ENCODE results near the gene PHIP.
"Not testable (repeated sequence)": the region's sequence is repeated elsewhere in the genome, so short reads cannot be mapped to it uniquely, and the experiment has no call there.

Gene PHIP

DNA sequence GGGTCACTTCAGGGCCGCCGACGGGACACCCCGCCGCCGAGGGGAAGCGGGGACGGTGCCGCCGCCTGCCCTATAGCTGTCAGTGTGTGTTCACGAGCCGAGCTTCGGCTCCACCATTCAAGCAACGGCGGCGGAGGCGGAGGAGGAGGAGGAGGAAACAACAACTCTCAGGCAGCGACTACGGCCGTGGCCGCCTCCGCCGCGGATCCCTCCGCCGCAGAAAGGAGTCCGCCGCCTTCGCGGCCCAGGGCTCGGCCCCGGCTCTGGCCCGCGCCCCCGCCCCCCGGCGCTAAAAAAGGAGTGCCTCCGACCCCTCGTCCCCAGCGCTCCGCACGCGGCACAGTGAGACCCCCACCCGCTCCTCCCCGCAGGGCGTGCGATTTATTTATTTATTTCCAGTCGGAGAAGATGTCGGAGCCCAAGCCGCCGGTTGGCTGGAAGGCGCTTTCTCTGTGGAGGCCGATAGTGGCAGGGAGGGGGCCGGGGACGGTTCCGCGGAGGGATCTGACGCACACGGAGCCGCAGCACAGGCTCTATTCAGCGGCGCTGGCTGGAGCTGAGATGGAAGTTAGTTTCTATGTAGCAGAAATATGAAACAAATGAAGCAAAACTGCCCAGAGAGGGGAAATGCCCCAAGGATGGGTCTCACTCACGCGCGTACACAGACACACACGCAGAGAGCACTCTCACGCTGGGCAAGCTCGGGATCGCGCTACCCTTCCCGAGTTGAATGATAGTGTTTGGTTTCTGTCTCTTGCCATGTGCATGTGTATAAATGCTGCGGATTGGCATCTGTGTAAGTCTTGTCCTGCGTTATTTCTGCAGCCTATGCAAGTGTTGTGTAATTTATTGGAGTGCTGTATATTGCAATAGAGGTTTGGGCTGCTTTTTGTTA, at the start of gene PHIP:
Gene PHIP, minus strand, starts transcription at position 180 of the 895 bp plus-strand sequence. CDS start 186 bp downstream, outside the sequence.
- peak; percentile 92 to 95 for DNase-seq

DNA sequence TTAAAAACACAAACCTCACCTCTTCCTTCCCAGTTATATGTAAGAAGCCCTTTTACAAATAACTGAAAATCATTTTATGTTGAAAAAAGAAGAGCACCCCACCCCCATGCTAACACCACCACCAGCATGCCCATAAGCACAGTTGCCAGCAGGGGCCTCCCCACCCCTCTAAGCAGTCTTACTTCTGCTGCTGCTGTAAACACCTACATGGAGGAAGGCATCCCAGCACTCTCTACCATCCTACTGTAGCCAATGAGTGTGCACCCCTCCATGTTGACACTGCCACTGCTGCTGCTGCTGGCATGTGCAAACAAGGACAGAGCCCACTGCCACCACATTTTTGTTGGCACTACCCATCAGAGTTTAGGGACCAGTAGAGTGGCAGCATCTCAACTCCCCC, 49.6 kb upstream of the PHIP start:
- DNase-seq: no peak

DNA sequence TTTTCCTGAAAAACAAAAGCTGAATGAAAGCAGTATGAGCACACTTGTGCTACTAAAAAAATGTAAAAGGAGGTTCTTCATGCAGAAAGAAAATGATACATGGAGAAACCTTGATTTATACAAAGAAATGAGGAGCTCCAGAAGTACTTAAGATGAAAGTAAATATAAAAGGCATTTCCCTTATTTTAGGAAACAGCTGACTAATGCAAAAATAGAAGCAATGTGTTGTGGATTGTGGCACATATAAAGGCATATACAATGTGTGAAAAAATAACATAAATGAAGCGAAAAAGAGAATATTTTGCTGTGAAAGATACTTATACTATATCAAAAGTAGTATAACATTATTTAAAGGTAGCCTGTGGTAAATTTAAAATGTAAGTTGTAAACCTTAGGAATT, 41.2 kb upstream of the PHIP start:
- DNase-seq: no peak

DNA sequence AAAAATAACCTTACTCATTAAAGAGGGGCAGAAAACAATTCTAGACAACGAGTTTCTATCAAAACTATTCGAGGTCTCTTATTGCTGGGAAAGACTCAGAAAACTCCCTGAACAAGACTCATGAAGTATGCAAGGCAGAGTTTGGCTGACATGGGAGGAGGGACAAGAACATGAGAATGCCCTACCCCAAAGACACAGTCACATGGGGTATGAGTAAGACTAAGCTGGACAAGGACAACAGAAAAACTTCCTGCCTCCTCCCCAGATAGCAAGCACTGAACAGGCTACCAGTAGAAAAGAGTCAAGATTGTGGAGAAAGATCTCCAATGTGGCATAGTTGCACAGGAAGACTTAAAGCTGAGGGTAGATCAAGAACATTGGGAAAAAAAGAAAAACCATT, 39.7 kb upstream of the PHIP start:
- no peak for DNase-seq

DNA sequence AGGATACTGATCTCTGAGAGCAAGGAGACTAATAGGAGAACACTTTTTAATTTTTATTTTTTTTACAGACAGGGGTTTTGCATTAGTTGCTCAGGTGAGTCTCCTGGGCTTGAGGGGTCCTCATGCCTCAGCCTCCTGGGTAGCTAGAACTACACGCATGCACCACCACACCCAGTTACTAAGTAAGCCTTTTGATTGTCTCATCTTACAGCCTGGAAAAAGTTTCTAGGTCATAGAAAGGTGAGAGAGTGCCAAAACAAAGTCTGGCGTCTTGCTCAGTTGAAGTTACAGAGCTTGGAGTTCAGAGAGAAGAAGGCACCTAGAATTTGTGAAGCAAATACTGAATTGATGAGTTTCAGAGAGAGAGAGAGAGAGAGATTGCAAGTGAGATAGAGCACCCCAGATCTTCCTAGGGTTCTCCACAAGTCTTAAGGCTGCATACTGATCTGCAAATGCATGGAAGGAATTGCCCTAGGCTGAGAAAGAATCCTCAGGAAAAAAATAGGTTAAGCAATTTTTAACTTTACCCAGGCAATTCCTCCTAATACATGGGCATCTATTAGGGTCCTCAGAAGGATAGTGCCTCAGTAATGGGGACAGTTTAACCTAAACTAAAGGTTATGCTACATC, 37.6 kb upstream of the PHIP start:
- DNase-seq: no peak

DNA sequence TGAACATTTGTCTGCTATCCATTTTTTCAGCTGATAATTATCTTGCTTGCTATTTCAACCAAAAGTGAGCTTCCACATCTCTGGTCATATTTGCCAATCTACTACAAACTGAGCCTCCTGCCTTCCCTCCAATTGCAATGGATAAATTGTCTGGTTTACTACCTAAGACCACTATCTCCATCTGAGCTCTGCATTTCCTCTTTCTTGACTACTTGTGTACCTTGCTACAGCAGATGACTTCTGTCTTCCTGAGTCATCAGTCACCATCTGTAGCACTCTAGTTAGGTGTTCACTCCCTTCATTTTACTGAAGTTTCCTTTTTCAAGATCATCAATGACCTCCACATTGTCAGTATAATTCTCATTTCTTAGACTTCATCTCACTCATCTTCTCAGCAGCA, 33.5 kb upstream of the PHIP start:
- DNase-seq: no peak

DNA sequence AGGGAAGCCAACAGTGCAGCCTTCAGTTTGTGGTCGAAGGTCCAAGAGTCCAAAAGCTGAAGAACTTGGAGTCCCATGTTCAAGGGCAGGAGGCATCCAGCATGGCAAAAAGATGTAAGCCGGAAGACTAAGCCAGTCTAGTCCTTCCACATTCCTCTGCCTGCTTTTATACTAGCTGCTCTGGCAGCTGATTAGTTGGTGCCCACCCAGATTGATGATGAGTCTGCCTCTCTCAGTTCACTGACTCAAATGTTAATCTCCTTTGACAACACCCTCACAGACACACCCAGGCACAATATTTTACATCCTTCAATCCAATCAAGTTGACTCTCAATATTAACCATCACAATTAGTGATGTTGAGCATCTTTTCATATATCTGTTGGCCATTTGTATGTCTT, 23.1 kb upstream of the PHIP start:
- DNase-seq: no peak

DNA sequence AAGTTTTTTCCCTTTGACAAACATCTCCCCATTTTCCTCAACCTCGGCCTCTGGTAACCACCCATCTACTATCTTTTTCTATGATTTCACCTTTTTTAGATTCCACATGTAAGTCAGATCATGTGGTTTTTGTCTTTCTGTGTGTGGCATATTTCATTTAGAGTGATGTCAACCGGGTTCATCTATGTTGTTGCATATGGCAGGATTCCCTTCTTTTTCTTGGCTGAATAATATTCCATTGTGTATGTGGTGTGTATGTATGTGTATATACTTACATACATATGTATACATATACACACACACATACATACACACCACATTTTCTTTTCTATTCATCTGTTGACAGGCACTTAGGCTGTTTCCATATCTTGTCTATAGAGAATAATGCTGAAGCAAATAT, 22.2 kb upstream of the PHIP start:
- DNase-seq: no peak

DNA sequence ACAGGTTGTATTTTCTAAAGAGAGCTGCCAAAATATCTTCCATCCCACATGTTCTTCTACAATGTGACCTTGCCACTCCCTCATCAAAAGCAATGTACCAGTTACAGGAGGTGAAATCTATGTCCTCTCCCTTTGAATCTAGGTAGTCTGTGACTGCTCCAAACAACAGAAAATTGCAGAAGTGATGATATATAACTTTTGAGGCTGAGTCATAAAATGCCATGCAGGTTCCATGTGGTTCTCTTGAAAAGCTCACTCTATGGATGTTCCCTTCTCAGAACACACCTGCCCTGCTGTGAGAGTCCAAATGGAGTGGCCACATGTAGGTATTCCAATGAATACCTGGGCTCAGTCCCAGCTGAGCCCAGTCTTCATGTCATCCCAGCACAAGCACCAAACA, 16.9 kb upstream of the PHIP start:
- DNase-seq: no peak

DNA sequence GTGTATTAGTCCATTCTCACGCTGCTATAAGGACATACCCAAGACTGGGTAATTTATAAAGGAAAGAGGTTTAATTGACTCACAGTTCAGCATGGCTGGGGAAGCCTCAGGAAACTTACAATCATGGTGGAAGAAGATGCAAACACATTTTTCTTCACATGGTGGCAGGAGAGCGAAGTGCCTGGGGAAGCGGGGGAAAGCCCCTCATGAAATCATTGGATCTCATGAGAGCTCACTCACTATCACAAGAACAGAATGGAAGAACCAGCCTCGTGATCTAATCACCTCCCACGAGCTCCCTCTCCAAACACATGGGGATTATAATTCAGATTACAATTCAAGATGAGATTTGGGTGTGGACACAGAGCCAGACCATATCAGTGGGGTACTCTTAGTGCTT, 13.7 kb upstream of the PHIP start:
- not testable (repeated sequence) for DNase-seq

DNA sequence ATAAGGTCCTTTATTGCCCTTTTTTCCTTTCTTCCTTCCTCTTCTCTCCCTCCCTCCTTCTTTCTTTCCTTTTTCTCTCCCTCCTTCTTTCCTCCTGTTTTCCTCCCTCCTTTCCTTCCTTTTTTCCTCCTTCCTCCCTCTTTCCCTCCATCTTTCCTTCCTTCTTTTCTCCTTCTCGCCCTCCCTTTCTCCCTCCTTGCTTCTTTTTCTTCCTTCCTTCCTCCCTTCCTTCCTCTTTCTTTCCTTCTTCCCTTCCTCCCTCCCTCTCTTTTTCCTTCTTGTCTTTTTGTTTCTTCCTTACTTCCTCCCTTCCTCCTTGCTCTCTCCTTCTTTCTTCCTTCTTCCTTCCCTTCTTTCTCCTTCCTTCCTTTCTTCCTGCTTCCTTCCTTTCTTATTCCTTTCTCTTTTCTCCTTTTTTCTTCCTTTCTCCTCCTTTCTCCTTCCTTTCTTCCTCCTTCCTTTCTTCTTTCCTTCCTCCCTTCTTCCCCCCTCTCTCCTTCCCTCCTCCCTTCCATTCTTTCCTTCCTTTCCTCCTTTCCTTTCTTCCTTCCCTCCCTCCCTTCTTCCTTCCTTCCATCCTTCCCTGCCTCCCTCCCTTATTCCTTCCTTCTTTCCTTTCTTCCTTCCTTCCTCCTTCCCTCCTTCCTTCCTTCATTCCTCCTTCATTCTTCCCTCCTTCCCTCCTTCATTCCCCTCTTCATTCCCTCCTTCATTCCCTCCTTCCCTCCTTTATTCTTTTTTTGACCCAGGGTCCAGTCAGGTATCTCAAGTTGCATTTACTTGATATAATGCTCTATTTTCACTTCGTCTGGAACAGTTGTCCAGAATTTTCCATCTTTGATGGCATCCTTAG, 11.7 kb upstream of the PHIP start:
- no peak for DNase-seq

DNA sequence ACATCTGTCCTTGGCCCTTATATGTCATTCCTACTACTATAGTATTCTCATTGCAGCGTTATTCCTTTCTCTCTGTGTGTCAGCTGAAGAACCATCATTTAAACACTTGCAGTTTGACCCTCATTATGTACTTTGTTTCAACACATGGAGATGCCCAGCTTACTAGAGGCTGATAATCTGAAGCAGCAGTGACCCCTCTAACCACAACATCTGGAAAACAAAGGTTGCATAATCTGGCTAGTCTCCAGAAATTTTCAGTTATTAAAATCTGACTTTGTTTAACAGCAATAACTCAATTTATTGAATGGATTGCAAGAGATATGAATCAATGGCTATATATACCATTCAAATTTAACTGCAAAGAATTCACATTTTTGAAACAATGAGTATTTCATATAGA, 6.6 kb upstream of the PHIP start:
- no peak for DNase-seq

DNA sequence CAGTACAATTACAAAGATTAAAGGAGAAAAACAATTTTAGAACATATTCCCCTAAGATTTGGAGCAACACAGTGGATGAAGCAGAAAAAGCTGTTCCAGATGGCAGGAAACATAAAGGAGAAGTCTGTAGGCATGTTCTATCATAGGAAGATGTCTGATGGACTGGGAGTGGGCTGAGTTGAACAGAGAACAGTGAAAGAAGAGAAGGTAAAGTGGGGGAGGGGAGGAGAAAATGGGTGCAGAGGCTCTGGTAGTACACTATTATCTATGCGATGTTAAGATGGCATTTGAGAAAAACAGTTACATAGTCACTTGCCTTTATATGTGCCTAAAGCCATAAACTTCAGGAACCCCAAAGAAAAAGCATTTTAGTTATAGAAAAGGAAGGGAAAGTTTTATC, 4.2 kb upstream of the PHIP start:
- no peak for DNase-seq

DNA sequence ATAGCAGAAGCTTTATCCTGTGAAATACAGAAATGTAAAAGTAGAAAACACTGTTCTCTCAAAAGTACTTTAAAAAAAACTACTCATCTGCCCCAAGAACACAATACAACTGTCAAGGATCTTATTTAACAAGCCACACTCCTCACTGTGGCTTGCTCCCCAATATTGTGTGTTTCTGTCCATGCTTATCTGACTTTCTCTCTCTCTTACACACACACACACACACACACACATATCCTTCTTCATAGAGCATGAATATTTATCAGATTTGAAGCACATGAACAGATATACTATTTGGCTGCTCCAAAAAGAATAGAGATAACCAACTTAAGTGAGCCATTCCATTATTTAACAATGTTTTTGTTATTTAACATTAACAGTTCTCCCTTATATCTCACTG, 3.6 kb upstream of the PHIP start:
- DNase-seq: no peak

DNA sequence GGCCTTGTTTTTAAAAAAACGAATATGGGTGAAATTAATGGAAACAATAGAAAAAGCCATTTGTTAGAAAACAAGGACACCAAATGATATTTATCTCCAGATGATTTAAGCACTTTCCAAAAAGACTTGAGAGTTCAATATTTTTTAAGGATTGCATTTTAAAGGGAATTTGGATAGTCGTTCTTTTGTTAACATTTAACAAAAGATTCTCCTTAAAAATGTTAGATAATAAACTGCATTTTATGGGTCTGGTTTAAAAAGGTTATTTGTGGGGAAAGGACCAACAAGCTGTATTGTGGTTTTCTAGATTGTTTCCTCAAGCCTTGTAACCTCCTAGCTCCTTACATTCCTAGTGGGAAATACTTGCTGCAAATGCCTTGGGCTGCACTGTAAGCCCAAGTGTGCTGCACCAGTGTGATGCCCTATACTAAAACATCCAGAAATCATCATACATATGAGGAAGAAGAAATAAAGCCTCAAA, 1.5 kb upstream of the PHIP start:
- no peak for DNase-seq

DNA sequence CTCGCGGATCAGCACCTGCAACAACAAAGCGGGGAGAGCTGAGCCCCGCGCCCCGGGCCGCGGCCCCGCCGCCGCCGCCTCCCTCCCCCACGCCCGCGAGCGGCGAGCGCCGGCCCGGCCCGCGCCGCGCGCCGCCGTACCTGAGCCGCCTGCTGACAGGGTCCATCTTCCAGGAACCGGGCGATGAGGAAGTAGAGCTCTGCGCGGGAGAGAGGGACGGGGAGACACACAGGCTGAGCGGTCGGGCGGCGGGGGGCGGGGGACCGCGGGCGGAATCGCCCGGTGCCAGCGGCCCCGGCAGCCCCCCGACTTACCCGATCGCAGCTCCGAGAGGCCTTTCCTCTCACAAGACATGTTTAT, 359 bp downstream of the PHIP start:
- DNase-seq: peak; percentile 65 to 69

DNA sequence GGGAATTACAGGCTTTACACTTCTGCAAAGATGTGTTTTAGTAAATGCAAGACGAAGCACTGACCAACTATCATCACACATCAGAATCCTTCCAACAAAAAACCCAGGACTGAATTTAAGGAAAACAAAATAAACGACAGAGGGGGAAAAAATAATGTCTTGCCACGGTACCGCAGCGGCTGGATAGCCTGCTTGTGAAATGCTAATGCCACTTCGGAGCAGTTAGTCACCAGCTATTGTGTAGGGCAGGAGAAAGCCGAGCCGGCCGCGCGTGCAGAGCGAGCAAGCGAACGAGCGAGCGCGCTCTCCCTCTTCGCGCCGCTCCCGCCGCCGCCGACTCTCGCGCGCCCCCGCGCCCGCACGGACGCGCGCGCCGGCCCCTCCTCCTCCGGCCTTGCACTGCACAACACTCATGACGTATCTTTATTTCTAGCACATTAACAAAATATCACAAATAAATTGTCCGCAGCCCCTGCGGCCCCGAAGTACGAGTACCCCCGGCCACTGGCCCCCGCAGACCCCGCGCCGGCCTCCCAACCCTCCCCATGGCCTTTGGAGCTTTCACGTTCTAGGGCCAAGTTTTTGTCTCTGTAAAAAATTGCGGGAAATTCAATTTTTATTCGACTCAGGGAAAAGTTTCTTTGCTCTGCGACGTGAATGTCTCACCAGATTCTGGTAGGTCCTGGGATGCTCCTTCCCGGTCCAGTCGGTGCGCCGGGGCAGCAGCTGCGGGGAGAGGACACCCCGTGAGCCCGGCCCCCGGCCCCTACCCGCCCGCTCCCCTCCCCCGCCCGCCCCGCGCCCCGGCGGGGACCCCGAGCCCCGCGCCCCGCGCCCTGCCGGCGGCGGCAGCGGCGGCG, 1.0 kb downstream of the PHIP start:
- DNase-seq: peak; percentile 88 to 91

DNA sequence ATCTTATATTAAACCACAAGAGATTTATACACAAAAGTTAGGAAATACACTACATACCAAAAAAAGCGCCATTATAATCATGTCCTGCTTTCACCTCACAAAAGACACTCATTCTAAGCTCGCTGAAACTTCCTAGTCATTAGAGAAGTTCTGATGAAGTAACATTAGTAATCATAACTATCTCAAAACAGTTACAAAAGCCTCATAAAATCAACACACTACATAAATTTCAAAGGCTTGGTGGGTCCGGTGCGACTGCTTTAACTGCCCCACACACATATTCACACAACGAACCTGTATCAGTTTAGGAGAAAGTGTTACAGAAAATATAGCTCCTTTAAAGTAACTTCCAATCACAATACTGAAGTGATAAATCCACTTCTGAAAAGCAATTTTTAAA, 1.9 kb downstream of the PHIP start:
- DNase-seq: peak in 1 of 2 donors; percentile 19

DNA sequence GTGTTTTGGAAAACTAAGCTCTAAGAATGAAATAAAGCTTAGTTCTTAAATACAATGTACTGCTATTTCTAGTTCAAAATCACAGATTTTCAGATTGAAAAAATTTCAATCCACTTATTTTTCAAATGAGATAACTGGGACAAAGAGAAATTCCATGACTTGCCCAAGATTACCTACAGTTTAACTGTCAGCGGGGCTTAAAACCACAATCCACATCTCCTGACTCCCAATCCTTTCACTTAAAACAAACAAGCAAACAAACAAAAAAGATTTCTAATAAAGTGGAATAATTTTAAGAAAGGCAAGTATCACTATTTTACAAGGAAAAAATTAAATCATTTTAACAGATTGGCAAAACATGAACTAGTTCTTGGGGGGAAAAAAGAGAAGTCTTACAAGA, 4.2 kb downstream of the PHIP start:
- DNase-seq: no peak

DNA sequence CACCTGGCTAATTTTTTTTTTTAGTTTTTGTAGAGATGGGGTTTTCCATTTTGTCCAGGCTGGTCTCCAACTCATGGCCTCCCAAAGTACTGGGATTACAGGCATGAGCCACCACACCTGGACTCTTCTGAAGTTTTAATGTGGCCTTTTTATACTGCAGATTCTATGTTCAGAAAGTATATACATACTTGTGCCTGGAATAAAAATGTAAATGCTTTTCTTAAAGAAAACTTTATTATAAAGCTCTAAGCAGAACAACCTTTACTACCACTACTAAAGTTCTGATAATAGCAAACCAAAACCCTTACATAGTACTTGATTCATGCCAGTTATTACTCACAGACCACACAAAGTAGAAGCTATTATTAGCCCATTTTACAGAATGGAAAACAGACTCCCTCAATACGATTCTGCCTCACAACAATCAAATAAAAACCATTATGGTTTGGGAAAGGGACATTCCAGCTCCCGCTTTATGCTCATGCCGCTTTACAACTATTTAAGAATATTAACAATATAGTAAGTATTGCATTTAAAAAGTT, 5.3 kb downstream of the PHIP start:
- DNase-seq: no peak

DNA sequence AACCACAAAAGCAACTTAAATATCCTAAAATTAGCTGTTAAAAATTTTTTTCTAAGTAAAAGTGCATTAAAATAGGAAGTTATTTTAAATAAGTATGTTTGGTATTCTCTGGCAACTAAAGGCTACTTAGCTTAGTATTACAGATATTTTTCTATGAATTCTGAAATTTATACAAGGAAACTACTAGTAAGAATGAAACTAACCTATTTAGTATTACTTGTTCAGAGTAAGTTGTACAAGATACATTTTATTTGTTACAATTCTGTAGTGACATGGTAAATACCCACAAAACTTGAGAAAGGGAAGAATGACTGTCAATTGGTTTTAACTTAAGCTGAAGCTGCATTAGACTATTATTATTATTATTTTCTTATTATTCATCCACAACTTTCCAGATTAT, 6.5 kb downstream of the PHIP start:
- DNase-seq: no peak

DNA sequence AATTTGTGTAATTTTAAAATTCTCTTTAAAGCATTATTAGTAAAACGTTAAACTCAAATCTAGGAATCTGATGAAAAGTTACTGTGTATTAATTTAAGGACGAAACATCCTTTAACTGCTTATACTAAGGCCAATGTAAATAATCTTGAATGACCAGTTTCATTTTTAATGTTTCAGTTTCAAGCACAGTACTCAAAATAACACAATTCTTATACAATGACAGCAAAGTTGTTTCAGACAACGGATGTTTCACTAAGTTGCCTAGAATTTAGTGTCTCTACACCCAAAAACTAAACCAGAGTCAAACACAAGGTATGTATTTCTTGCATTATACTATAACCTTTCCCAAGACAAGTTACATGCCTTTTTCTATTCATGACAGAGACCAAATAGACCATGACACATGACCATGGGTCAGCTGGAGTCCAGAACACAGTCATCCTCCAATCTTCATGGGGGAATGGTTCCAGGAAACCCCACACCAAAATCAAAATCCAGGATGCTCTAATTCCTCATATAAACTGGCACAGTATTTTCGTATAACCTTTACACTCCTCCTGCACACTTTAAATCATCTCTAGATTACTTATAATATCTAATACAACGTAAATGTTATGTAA, 7.7 kb downstream of the PHIP start:
- no peak for DNase-seq
